SK-N-SH (cell line): Measurements from ENCODE around the gene ICA1. TPM values are rescaled to one million over a fixed set of nuclear protein-coding genes. Genes with fewer than 3 reads are reported as not detected.

Source experiments
- CTCF ChIA-PET: fragments of 300-600, 350-600 bp; formaldehyde crosslinking; extraction: SDS; loops from one replicate; lab custom pipeline; 2021; lab: Yijun Ruan, JAX
- POLR2A ChIA-PET: fragments of 350-600 bp; sonication (Branson Sonifier 250); formaldehyde crosslinking; extraction: SDS; loops from one replicate; lab custom pipeline; 2020; ENCODE audit warnings: antibody characterized with exemption, inconsistent platforms; lab: Yijun Ruan, JAX
- DNase-seq: peaks from one replicate; pipeline ENCODE4 v3.0.0; 2012
- H2AFZ ChIP-seq: fragments of 200-600 bp; sonication (generic); 2 replicates; pipeline ENCODE4 v1.8.1; 2016; ENCODE audit warnings: antibody characterized with exemption, mild to moderate bottlenecking, low read depth
- H3F3A ChIP-seq: fragments of 200-600 bp; sonication (generic); replicated peaks from 2 replicates; pipeline ENCODE3; 2016; ENCODE audit warnings: antibody characterized with exemption, mild to moderate bottlenecking; ENCODE audit not compliant: insufficient read depth
- H3K27ac ChIP-seq, 2 experiments: fragments of 200-500 bp in 1 of 2; fragments of 200-600 bp in 1 of 2; sonication (Bioruptor generic) in 1 of 2; sonication (generic), shearing (Covaris generic) in 1 of 2; 2 replicates each; pipeline versions ENCODE4 v1.5.1 to v1.6.1; 2014 to 2016; ENCODE audit warnings: low read depth in 2 of 2, inconsistent platforms in 1 of 2, low read length in 1 of 2, mild to moderate bottlenecking in 1 of 2, mixed read lengths in 1 of 2
- H3K27me3 ChIP-seq: fragments of 200-600 bp; sonication (generic), shearing (Covaris generic); 2 replicates; pipeline ENCODE4 v1.6.1; 2016; ENCODE audit warnings: mixed run types; ENCODE audit not compliant: insufficient read depth
- H3K36me3 ChIP-seq, 2 experiments: fragments of 200-500 bp in 1 of 2; fragments of 200-600 bp in 1 of 2; sonication (Bioruptor generic) in 1 of 2; sonication (generic) in 1 of 2; replicated peaks in 1 of 2; 2 replicates each; pipeline versions ENCODE3 to v1.5.1; 2014 to 2016; ENCODE audit warnings: low read length in 1 of 2, mild to moderate bottlenecking in 1 of 2; ENCODE audit not compliant: insufficient read depth in 2 of 2, control insufficient read depth in 1 of 2
- H3K4me1 ChIP-seq, 2 experiments: fragments of 200-500 bp in 1 of 2; fragments of 200-600 bp in 1 of 2; sonication (Bioruptor generic) in 1 of 2; sonication (generic), shearing (Covaris generic) in 1 of 2; 2 replicates each; pipeline versions ENCODE4 v1.5.1 to v1.6.1; 2014 to 2016; ENCODE audit warnings: low read depth in 1 of 2, low read length in 1 of 2, mixed run types in 1 of 2; ENCODE audit not compliant: insufficient read depth in 2 of 2, control insufficient read depth in 1 of 2
- H3K4me2 ChIP-seq: fragments of 200-600 bp; sonication (generic), shearing (Covaris generic); 2 replicates; pipeline ENCODE4 v1.6.1; 2017; ENCODE audit warnings: mixed run types
- H3K4me3 ChIP-seq, 2 experiments: fragments of 200-500 bp in 1 of 2; fragments of 200-600 bp in 1 of 2; sonication (Bioruptor generic) in 1 of 2; sonication (generic), shearing (Covaris generic) in 1 of 2; 2 replicates each; pipeline versions ENCODE4 v1.5.1 to v1.8.1; 2014 to 2016; ENCODE audit warnings: low read depth in 2 of 2, inconsistent platforms in 1 of 2, low read length in 1 of 2, mild to moderate bottlenecking in 1 of 2, mixed read lengths in 1 of 2, moderate library complexity in 1 of 2
- H3K79me2 ChIP-seq: fragments of 200-600 bp; sonication (generic); 2 replicates; pipeline ENCODE4 v1.8.1; 2017; ENCODE audit warnings: mild to moderate bottlenecking; ENCODE audit not compliant: insufficient read depth
- H3K9ac ChIP-seq: fragments of 200-600 bp; sonication (generic); 2 replicates; pipeline ENCODE4 v1.6.1; 2017; ENCODE audit warnings: mixed run types
- H3K9me2 ChIP-seq: fragments of 200-600 bp; sonication (generic); 2 replicates; pipeline ENCODE4 v1.6.1; 2017; ENCODE audit warnings: mixed run types
- H3K9me3 ChIP-seq: fragments of 200-600 bp; sonication (generic); 2 replicates; pipeline ENCODE4 v1.6.1; 2017; ENCODE audit warnings: mixed run types, mild to moderate bottlenecking, moderate library complexity
- H4K20me1 ChIP-seq: fragments of 200-600 bp; sonication (generic); 2 replicates; pipeline ENCODE4 v1.6.1; 2017; ENCODE audit warnings: mild to moderate bottlenecking, mixed run types; ENCODE audit not compliant: insufficient read depth
- CHD2 ChIP-seq: fragments of 150-350 bp; IDR thresholded peaks from 2 replicates; pipeline ENCODE4 v1.6.1; 2018; ENCODE audit warnings: low read length; ENCODE audit not compliant: partially characterized antibody
- CTCF ChIP-seq: fragments of 200-600 bp; sonication (generic); IDR thresholded peaks from 2 replicates; pipeline ENCODE4 v1.6.1; 2017; ENCODE audit warnings: antibody characterized with exemption, mild to moderate bottlenecking, moderate library complexity
- FOXJ3 ChIP-seq: sonication (generic); formaldehyde crosslinking; IDR thresholded peaks from 2 replicates; pipeline ENCODE4 v1.5.1; 2020; ENCODE audit warnings: mild to moderate bottlenecking, missing genetic modification reagents
- FOXM1 ChIP-seq: IDR thresholded peaks from 2 replicates; pipeline ENCODE4 v1.4.0; 2012; ENCODE audit warnings: low read depth, mild to moderate bottlenecking
- JUND ChIP-seq: IDR thresholded peaks from 2 replicates; pipeline ENCODE4 v1.4.0; 2012
- MAX ChIP-seq: IDR thresholded peaks from 2 replicates; pipeline ENCODE4 v1.4.0; 2012; ENCODE audit warnings: low read depth
- MXI1 ChIP-seq: IDR thresholded peaks from 2 replicates; pipeline ENCODE4 v1.6.1; 2012; ENCODE audit warnings: mild to moderate bottlenecking, low read depth, low read length, improper control_type of control experiment
- NFIC ChIP-seq: IDR thresholded peaks from 2 replicates; pipeline ENCODE4 v1.4.0; 2012; ENCODE audit warnings: borderline replicate concordance
- NRF1 ChIP-seq: IDR thresholded peaks from 2 replicates; pipeline ENCODE4 v1.6.1; 2012; ENCODE audit warnings: low read depth, mild to moderate bottlenecking, low read length
- PBX3 ChIP-seq: IDR thresholded peaks from 2 replicates; pipeline ENCODE4; 2012
- POLR2AphosphoS5 ChIP-seq: IDR thresholded peaks from 2 replicates; pipeline ENCODE4 v1.6.1; 2012; ENCODE audit warnings: low read depth, low read length
- RFX5 ChIP-seq: IDR thresholded peaks from 2 replicates; pipeline ENCODE4 v1.6.1; 2012; ENCODE audit warnings: mild to moderate bottlenecking, improper control_type of control experiment, low read length
- SMC3 ChIP-seq: IDR thresholded peaks from 2 replicates; pipeline ENCODE4 v1.6.1; 2012; ENCODE audit warnings: low read depth, low read length, improper control_type of control experiment
- TCF12 ChIP-seq: IDR thresholded peaks from 2 replicates; pipeline ENCODE4 v1.4.0; 2012
- TEAD4 ChIP-seq: IDR thresholded peaks from 2 replicates; pipeline ENCODE4 v1.4.0; 2012; ENCODE audit warnings: mild to moderate bottlenecking, borderline replicate concordance; ENCODE audit not compliant: insufficient read depth
- ZBTB33 ChIP-seq: IDR thresholded peaks from 2 replicates; pipeline ENCODE4 v1.4.0; 2012; ENCODE audit warnings: low read depth, borderline replicate concordance
- whole genome bisulfite sequencing: methylation state at CpG from one replicate; pipeline ENCODE4 v1.1.6; 2017; ENCODE audit warnings: low lambda C conversion rate; 5-methylcytosine and 5-hydroxymethylcytosine counted together
- polyA plus RNA-seq, 3 experiments: library from polyadenylated mRNA; depleted of rRNA; stranded (reverse); fragments of >200 nt; gene quantifications; 2 replicates each; pipeline ENCODE4 v1.2.3, GENCODE V29; 2012

The ICA1 gene
- polyA plus RNA-seq, 1 of the 3 experiments (the other 2 are of a cell fraction), result 2.4 TPM

GRCh38 chr7:8200717-8201116 is 61.2 kb downstream of the ICA1 start:
- CTCF ChIA-PET, result interaction anchor here (1.1 to 1.2 kb wide), 2 partner anchors 10 to 17 kb away, joined by 4 read pairs; no protein-coding TSS in a partner anchor
- Histone ChIP-seq H3K9me2 (no peaks in the 10 kb centered on the region), H3K27me3 (no peaks in the 10 kb centered on the region; the same call in 1 of the 2 replicates), H3K4me3 (no peak overlapping the region), H2AFZ (no peak overlapping the region), H3K9me3 (no peaks in the 10 kb centered on the region), H3K9ac (no peak overlapping the region), H3K36me3 (peaks cover 0 to 19% of the 10 kb centered on the region in 2 experiments), H3K79me2 (no peaks in the 10 kb centered on the region), H4K20me1 (no peaks in the 10 kb centered on the region), H3F3A (no peaks in the 10 kb centered on the region), H3K4me1 (peaks cover 0 to 17% of the 10 kb centered on the region in 2 experiments; a peak in 2 of 4 replicates), H3K27ac (peak overlapping the region in 1 of 2 experiments; percentile 29; a peak in 1 of 4 replicates), H3K4me2 (no peak overlapping the region)
- POLR2A ChIA-PET, result no interaction called here
- TF ChIP-seq TEAD4 (no peak), NRF1 (no peak), SMC3 (no peak), NFIC (no peak)
- 41% methylated on average over 1 of the region's 1 CpG for WGBS
- DNase-seq, result no peak

GRCh38 chr7:8200316-8200715 is 61.7 kb downstream of the ICA1 start:
- TF ChIP-seq SMC3, result no peak
- no peak for TF ChIP-seq MXI1
- TF ChIP-seq FOXM1, result no peak
- TF ChIP-seq TCF12, result no peak
- TF ChIP-seq NRF1, result no peak
- TF ChIP-seq ZBTB33, result no peak
- TF ChIP-seq POLR2AphosphoS5, result no peak
- TF ChIP-seq MAX, result no peak
- TF ChIP-seq CTCF, result no peak
- TF ChIP-seq PBX3, result no peak
- TF ChIP-seq RFX5, result no peak
- no peak for TF ChIP-seq JUND
- no peak for TF ChIP-seq TEAD4
- no peak for TF ChIP-seq CHD2
- TF ChIP-seq FOXJ3 (CRISPR knock-in tag), result no peak
- POLR2A ChIA-PET, result no interaction called here
- H3K36me3 ChIP-seq, result peaks cover 0 to 19% of the 10 kb centered on the region in 2 experiments

More at GRCh38 chr7:8200316-8200715, 61.7 kb downstream of the ICA1 start:
- H3K27ac ChIP-seq, result no peak overlapping the region
- H3K79me2 ChIP-seq, result no peaks in the 10 kb centered on the region
- H3F3A ChIP-seq, result no peaks in the 10 kb centered on the region
- no peak overlapping the region for H3K9ac ChIP-seq
- no peaks in the 10 kb centered on the region for H3K9me3 ChIP-seq
- 61% methylated on average over 4 of the region's 4 CpGs for WGBS
- no peak overlapping the region for H3K4me2 ChIP-seq
- peaks cover 0 to 13% of the 10 kb centered on the region in 2 experiments; a peak in 2 of 4 replicates for H3K4me1 ChIP-seq
- no peaks in the 10 kb centered on the region for H3K9me2 ChIP-seq
- no peaks in the 10 kb centered on the region for H3K27me3 ChIP-seq
- no peak overlapping the region for H3K4me3 ChIP-seq
- no peak for DNase-seq
- CTCF ChIA-PET, result interaction anchor here (1.1 to 1.2 kb wide), 2 partner anchors 10 to 17 kb away, joined by 4 read pairs; no protein-coding TSS in a partner anchor
- no peak overlapping the region for H2AFZ ChIP-seq
- H4K20me1 ChIP-seq, result no peaks in the 10 kb centered on the region
